Suprapubic skin (tissue), 4 donors: Measurements from ENCODE around the gene DUSP1. TPM values are rescaled to one million over a fixed set of nuclear protein-coding genes. Genes with fewer than 3 reads are reported as not detected.

ENCODE experiments used
- DNase-seq, 2 donors: peaks; one replicate each; pipeline ENCODE4 v3.0.0-alpha.2; 2019; ENCODE audit warnings: low spot score in 2 of 2
- H3K27ac ChIP-seq: fragments of 200-600 bp; sonication (generic); one replicate; pipeline ENCODE4 v1.5.1; 2019
- H3K27me3 ChIP-seq: fragments of 200-600 bp; sonication (generic); one replicate; pipeline ENCODE4 v1.5.1; 2019
- H3K36me3 ChIP-seq: fragments of 200-600 bp; sonication (generic); one replicate; pipeline ENCODE4 v1.5.1; 2019
- H3K4me1 ChIP-seq: fragments of 200-600 bp; sonication (generic); one replicate; pipeline ENCODE4 v1.5.1; 2019
- H3K4me3 ChIP-seq: fragments of 200-600 bp; sonication (generic); one replicate; pipeline ENCODE4 v1.5.1; 2019; ENCODE audit warnings: mild to moderate bottlenecking
- H3K9me3 ChIP-seq: fragments of 200-600 bp; sonication (generic); one replicate; pipeline ENCODE4 v1.5.1; 2019
- CTCF ChIP-seq, 2 donors: fragments of 200-600 bp in 1 of 2; fragments of 450-650 bp in 1 of 2; sonication (generic) in 1 of 2; IDR thresholded peaks; one replicate each; pipeline ENCODE4 v1.5.1; 2016 to 2019; ENCODE audit warnings: antibody characterized with exemption in 2 of 2, mild to moderate bottlenecking in 1 of 2, moderate library complexity in 1 of 2
- EP300 ChIP-seq: sonication (generic); formaldehyde crosslinking; IDR thresholded peaks from one replicate; pipeline ENCODE4 v1.6.1; 2017; ENCODE audit warnings: antibody characterized with exemption
- POLR2A ChIP-seq, 2 donors: fragments of 450-650 bp; IDR thresholded peaks; one replicate each; pipeline ENCODE4 v1.6.1; 2017; ENCODE audit warnings: antibody characterized with exemption in 2 of 2, mild to moderate bottlenecking in 2 of 2, moderate library complexity in 2 of 2
- POLR2AphosphoS5 ChIP-seq, 3 donors: sonication (generic); formaldehyde crosslinking; IDR thresholded peaks; one replicate each; pipeline ENCODE4 v1.6.1; 2017; ENCODE audit warnings: antibody characterized with exemption in 3 of 3
- WGBS: methylation state at CpG from one replicate; pipeline ENCODE4 v1.1.5; 2018; 5-methylcytosine and 5-hydroxymethylcytosine counted together
- total RNA-seq, 4 donors: library from RNA; depleted of rRNA; stranded (reverse); fragments of >200 nt; gene quantifications; one replicate each; pipeline ENCODE4 v1.1.0, GENCODE V29; 2016

DUSP1 gene
- total RNA-seq, 4 donors from 2014 or later: 1,246 to 2,948 (median 1,762) TPM

- Histone ChIP-seq H3K4me3 (no peak overlapping the region), H3K27me3 (no peaks in the 10 kb centered on the region), H3K4me1 (peaks cover 72% of the 10 kb centered on the region), H3K36me3 (peaks cover 11% of the 10 kb centered on the region), H3K9me3 (no peaks in the 10 kb centered on the region), H3K27ac (peak overlapping the region; percentile 100)
- no peak for TF ChIP-seq POLR2AphosphoS5 (IDR thresholded peaks at IDR 0.05)
- no peak for DNase-seq
- WGBS: 82% methylated on average over 7 of the region's 7 CpGs
Observed at GRCh38 chr5:172774561-172775315, 3.7 kb upstream of the DUSP1 start.

- Histone ChIP-seq H3K36me3 (peaks cover 20% of the 10 kb centered on the region), H3K4me3 (no peak overlapping the region), H3K9me3 (no peaks in the 10 kb centered on the region), H3K27ac (peak overlapping the region; percentile 100), H3K27me3 (no peaks in the 10 kb centered on the region), H3K4me1 (peaks cover 72% of the 10 kb centered on the region)
- DNase-seq: no peak
- 85% methylated on average over 11 of the region's 11 CpGs for WGBS
- no peak for TF ChIP-seq POLR2AphosphoS5 (IDR thresholded peaks at IDR 0.05)
- no peak for TF ChIP-seq CTCF (IDR thresholded peaks at IDR 0.05)
- no peak for TF ChIP-seq POLR2A (IDR thresholded peaks at IDR 0.05)
Observed at GRCh38 chr5:172773481-172774469, 2.8 kb upstream of the DUSP1 start.

GRCh38 chr5:172772112-172772906 is 1.3 kb upstream of the DUSP1 start:
- H3K4me3 ChIP-seq: peak overlapping the region; percentile 97
- peak; percentile 99 for DNase-seq
- no peaks in the 10 kb centered on the region for H3K27me3 ChIP-seq
- H3K27ac ChIP-seq: peak overlapping the region; percentile 100
- H3K36me3 ChIP-seq: peaks cover 35% of the 10 kb centered on the region
- no peaks in the 10 kb centered on the region for H3K9me3 ChIP-seq
- TF ChIP-seq CTCF (IDR thresholded peaks at IDR 0.05): peak; percentile 81 to 86
- peak; percentile 36 to 58 for TF ChIP-seq POLR2A (IDR thresholded peaks at IDR 0.05)
- peak; percentile 87 to 100 (median 99) for TF ChIP-seq POLR2AphosphoS5 (IDR thresholded peaks at IDR 0.05)
- TF ChIP-seq EP300: peak; percentile 88
- whole genome bisulfite sequencing: 10% methylated on average over 30 of the region's 50 CpGs
- peaks cover 65% of the 10 kb centered on the region for H3K4me1 ChIP-seq

- no peaks in the 10 kb centered on the region for H3K27me3 ChIP-seq
- peaks cover 63% of the 10 kb centered on the region for H3K4me1 ChIP-seq
- H3K27ac ChIP-seq: peak overlapping the region; percentile 100
- peaks cover 36% of the 10 kb centered on the region for H3K36me3 ChIP-seq
- H3K9me3 ChIP-seq: no peaks in the 10 kb centered on the region
- under 1% methylated on average over 33 of the region's 40 CpGs for WGBS
- DNase-seq: peak in 1 of 2 donors; percentile 84
- TF ChIP-seq CTCF (IDR thresholded peaks at IDR 0.05) (no peak), EP300 (no peak), POLR2A (IDR thresholded peaks at IDR 0.05) (no peak), POLR2AphosphoS5 (IDR thresholded peaks at IDR 0.05) (peak; percentile 2 to 21 (median 3))
- peak overlapping the region; percentile 97 for H3K4me3 ChIP-seq
Observed at GRCh38 chr5:172771439-172772111, 580 bp upstream of the DUSP1 start.

GRCh38 chr5:172770374-172770674 is 671 bp downstream of the DUSP1 start:
- under 1% methylated on average over 17 of the region's 29 CpGs for WGBS
- Histone ChIP-seq H3K36me3 (peaks cover 36% of the 10 kb centered on the region), H3K27me3 (no peaks in the 10 kb centered on the region), H3K4me3 (peak overlapping the region; percentile 97), H3K9me3 (no peaks in the 10 kb centered on the region), H3K27ac (peak overlapping the region; percentile 100), H3K4me1 (peaks cover 61% of the 10 kb centered on the region)
- peak in 1 of 2 donors; percentile 79 for DNase-seq
- TF ChIP-seq CTCF (IDR thresholded peaks at IDR 0.05): no peak
- TF ChIP-seq POLR2A (IDR thresholded peaks at IDR 0.05): no peak
- peak in 1 of 3 donors; percentile 47 for TF ChIP-seq POLR2AphosphoS5 (IDR thresholded peaks at IDR 0.05)
